Inflammatory macrophage treated with lipopolysaccharide for 1 hour (primary cell): ENCODE results near the gene POU2F3.

Source experiments
- DNase-seq, 2 donors: peaks; one replicate each; pipeline ENCODE4 v3.0.0-alpha.2; 2020 to 2022

The POU2F3 gene

GRCh38 chr11:120285256-120285655 is 45.3 kb downstream of the POU2F3 start:
- DNase-seq: no peak

GRCh38 chr11:120288021-120288420 is 48.1 kb downstream of the POU2F3 start:
- DNase-seq: no peak

GRCh38 chr11:120289426-120289825 is 49.5 kb downstream of the POU2F3 start:
- DNase-seq: peak in 1 of 2 donors; percentile 15

- no peak for DNase-seq
Measured at GRCh38 chr11:120290956-120291355, 51.0 kb downstream of the POU2F3 start.

- no peak for DNase-seq
Measured at GRCh38 chr11:120293038-120293800, 53.3 kb downstream of the POU2F3 start.

GRCh38 chr11:120294096-120294495 is 54.2 kb downstream of the POU2F3 start:
- no peak for DNase-seq

GRCh38 chr11:120295099-120295498 is 55.2 kb downstream of the POU2F3 start:
- DNase-seq: no peak

GRCh38 chr11:120296554-120296953 is 56.6 kb downstream of the POU2F3 start:
- no peak for DNase-seq

GRCh38 chr11:120298461-120298860 is 58.5 kb downstream of the POU2F3 start:
- no peak for DNase-seq

- no peak for DNase-seq
Measured at GRCh38 chr11:120302001-120302805, 62.3 kb downstream of the POU2F3 start.

- peak; percentile 58 to 92 for DNase-seq
Measured at GRCh38 chr11:120303004-120303637, 63.2 kb downstream of the POU2F3 start.

GRCh38 chr11:120304526-120304925 is 64.6 kb downstream of the POU2F3 start:
- DNase-seq: peak; percentile 23

- DNase-seq: no peak
Measured at GRCh38 chr11:120305286-120305685, 65.3 kb downstream of the POU2F3 start.

- DNase-seq: no peak
Measured at GRCh38 chr11:120306519-120307242, 66.7 kb downstream of the POU2F3 start.

GRCh38 chr11:120307476-120307875 is 67.5 kb downstream of the POU2F3 start:
- DNase-seq: no peak

- no peak for DNase-seq
Measured at GRCh38 chr11:120308081-120308480, 68.1 kb downstream of the POU2F3 start.

- no peak for DNase-seq
Measured at GRCh38 chr11:120310870-120311269, 70.9 kb downstream of the POU2F3 start.

GRCh38 chr11:120314861-120315260 is 74.9 kb downstream of the POU2F3 start:
- DNase-seq: no peak

GRCh38 chr11:120316880-120317688 is 77.1 kb downstream of the POU2F3 start:
- DNase-seq: no peak

GRCh38 chr11:120317689-120318480 is 77.9 kb downstream of the POU2F3 start:
- DNase-seq: no peak

- DNase-seq: no peak
Measured at GRCh38 chr11:120318906-120319305, 79.0 kb downstream of the POU2F3 start.
